GM12878 (cell line): ENCODE results near the gene SLC25A43. TPM values are rescaled to one million over a fixed set of nuclear protein-coding genes. Genes with fewer than 3 reads are reported as not detected.

Experiments
- IKZF1 ChIP-seq: fragments of 450-650 bp; conservative IDR thresholded peaks from 2 replicates; pipeline ENCODE4 v1.6.1; 2017; ENCODE audit warnings: antibody characterized with exemption, mild to moderate bottlenecking
- IKZF2 ChIP-seq, 2 experiments: fragments of 450-650 bp; IDR thresholded peaks; 2 replicates each; pipeline ENCODE4 v1.6.1; 2017; ENCODE audit warnings: mild to moderate bottlenecking in 2 of 2, moderate library complexity in 2 of 2
- MTA2 ChIP-seq: fragments of 450-650 bp; IDR thresholded peaks from 2 replicates; pipeline ENCODE4 v1.6.1; 2016; ENCODE audit warnings: low read depth, mild to moderate bottlenecking, moderate library complexity
- SPI1 ChIP-seq: IDR thresholded peaks from 2 replicates; pipeline ENCODE4 v1.6.1; 2011; ENCODE audit warnings: low read depth, mild to moderate bottlenecking, low read length, moderate library complexity, borderline replicate concordance; ENCODE audit not compliant: insufficient read depth
- YY1 ChIP-seq: IDR thresholded peaks from 2 replicates; pipeline ENCODE4 v1.6.1; 2011; ENCODE audit warnings: low read depth, mild to moderate bottlenecking, low read length
- ZNF622 ChIP-seq: fragments of 450-650 bp; IDR thresholded peaks from 2 replicates; pipeline ENCODE4 v1.6.1; 2017; ENCODE audit warnings: mild to moderate bottlenecking, inconsistent platforms
- polyA plus RNA-seq, 11 experiments: library from polyadenylated mRNA; depleted of rRNA in 4 of 11; unstranded in 6 of 11; stranded (reverse) in 5 of 11; fragments of >200 nt; fragmentation: Nextera tagmentation in 4 of 11; fragmentation: Illumina TruSeq in 1 of 11; extraction: Ambion mirVana in 4 of 11; extraction: Trizol in 1 of 11; gene quantifications; 1 replicate in 1 of 11; 2 replicates in 10 of 11; pipeline versions ENCODE4 v1.2.1 to v1.2.3, GENCODE V29; 2011 to 2016; ENCODE audit warnings: inconsistent platforms in 2 of 11, missing spikeins in 2 of 11, low read depth in 1 of 11
- total RNA-seq, 4 experiments: library from RNA; depleted of rRNA in 3 of 4; stranded (reverse); fragments of >200 nt in 3 of 4; fragmentation: Illumina TruSeq in 1 of 4; extraction: Trizol in 1 of 4; gene quantifications; 2 replicates each; pipeline versions ENCODE4 v1.2.1 to v1.2.3, GENCODE V29; 2013 to 2021
- TF ChIP-seq, protein P1 (sequence below): IDR thresholded peaks from 2 replicates; pipeline ENCODE4 v1.6.1; 2012; ENCODE audit warnings: improper control_type of control experiment, low read depth, low read length; ENCODE audit not compliant: insufficient replicate concordance
- TF ChIP-seq, protein P2 (sequence below): fragments of 450-650 bp; IDR thresholded peaks from 2 replicates; pipeline ENCODE4 v1.6.1; 2017; ENCODE audit warnings: mild to moderate bottlenecking, moderate library complexity
- TF ChIP-seq, protein P3 (sequence below): IDR thresholded peaks from 2 replicates; pipeline ENCODE4 v1.6.1; 2012; ENCODE audit warnings: low read length, inconsistent platforms
- TF ChIP-seq, protein P4 (sequence below): IDR thresholded peaks from 2 replicates; pipeline ENCODE4 v1.6.1; 2012; ENCODE audit warnings: mild to moderate bottlenecking, low read depth, low read length
- TF ChIP-seq, protein P5 (sequence below): fragments of 450-650 bp; formaldehyde crosslinking; IDR thresholded peaks from 2 replicates; pipeline ENCODE4 v1.4.0; 2022; ENCODE audit warnings: mild to moderate bottlenecking, moderate library complexity

The SLC25A43 gene
- total and polyA plus RNA-seq, 10 of the 15 experiments (the other 5 are each of a cell fraction or from before 2014, with no cell fraction given) = 2.5 to 13.5 (median 6.8) TPM

DNA sequence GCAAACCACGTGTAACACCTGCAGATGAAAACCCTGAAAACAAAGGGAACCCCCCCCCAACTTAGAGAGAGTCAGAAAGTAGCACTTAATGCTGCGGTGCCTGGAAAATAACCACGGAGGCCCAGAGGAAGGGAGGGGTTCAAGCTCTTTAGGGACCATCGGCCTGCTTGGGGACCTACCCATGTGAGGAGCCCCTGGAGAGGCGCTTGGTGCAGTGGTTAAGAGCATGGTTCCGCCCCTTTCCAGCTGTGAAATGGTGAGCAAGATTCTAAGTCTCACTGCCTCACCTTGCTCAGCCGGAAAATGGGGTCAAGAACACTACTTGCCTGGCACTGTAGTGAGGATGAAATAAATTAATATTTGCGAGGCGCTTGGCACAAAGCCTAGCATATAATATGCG is 82.9 kb downstream of the SLC25A43 start (continued):
- TF ChIP-seq, protein P1, sequence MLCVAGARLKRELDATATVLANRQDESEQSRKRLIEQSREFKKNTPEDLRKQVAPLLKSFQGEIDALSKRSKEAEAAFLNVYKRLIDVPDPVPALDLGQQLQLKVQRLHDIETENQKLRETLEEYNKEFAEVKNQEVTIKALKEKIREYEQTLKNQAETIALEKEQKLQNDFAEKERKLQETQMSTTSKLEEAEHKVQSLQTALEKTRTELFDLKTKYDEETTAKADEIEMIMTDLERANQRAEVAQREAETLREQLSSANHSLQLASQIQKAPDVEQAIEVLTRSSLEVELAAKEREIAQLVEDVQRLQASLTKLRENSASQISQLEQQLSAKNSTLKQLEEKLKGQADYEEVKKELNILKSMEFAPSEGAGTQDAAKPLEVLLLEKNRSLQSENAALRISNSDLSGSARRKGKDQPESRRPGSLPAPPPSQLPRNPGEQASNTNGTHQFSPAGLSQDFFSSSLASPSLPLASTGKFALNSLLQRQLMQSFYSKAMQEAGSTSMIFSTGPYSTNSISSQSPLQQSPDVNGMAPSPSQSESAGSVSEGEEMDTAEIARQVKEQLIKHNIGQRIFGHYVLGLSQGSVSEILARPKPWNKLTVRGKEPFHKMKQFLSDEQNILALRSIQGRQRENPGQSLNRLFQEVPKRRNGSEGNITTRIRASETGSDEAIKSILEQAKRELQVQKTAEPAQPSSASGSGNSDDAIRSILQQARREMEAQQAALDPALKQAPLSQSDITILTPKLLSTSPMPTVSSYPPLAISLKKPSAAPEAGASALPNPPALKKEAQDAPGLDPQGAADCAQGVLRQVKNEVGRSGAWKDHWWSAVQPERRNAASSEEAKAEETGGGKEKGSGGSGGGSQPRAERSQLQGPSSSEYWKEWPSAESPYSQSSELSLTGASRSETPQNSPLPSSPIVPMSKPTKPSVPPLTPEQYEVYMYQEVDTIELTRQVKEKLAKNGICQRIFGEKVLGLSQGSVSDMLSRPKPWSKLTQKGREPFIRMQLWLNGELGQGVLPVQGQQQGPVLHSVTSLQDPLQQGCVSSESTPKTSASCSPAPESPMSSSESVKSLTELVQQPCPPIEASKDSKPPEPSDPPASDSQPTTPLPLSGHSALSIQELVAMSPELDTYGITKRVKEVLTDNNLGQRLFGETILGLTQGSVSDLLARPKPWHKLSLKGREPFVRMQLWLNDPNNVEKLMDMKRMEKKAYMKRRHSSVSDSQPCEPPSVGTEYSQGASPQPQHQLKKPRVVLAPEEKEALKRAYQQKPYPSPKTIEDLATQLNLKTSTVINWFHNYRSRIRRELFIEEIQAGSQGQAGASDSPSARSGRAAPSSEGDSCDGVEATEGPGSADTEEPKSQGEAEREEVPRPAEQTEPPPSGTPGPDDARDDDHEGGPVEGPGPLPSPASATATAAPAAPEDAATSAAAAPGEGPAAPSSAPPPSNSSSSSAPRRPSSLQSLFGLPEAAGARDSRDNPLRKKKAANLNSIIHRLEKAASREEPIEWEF = no peak
- TF ChIP-seq SPI1 (no peak), ZNF622 (no peak), IKZF2 (IDR thresholded peaks at IDR 0.05) (no peak), MTA2 (no peak), YY1 (no peak), IKZF1 (no peak)
- TF ChIP-seq, protein P2, sequence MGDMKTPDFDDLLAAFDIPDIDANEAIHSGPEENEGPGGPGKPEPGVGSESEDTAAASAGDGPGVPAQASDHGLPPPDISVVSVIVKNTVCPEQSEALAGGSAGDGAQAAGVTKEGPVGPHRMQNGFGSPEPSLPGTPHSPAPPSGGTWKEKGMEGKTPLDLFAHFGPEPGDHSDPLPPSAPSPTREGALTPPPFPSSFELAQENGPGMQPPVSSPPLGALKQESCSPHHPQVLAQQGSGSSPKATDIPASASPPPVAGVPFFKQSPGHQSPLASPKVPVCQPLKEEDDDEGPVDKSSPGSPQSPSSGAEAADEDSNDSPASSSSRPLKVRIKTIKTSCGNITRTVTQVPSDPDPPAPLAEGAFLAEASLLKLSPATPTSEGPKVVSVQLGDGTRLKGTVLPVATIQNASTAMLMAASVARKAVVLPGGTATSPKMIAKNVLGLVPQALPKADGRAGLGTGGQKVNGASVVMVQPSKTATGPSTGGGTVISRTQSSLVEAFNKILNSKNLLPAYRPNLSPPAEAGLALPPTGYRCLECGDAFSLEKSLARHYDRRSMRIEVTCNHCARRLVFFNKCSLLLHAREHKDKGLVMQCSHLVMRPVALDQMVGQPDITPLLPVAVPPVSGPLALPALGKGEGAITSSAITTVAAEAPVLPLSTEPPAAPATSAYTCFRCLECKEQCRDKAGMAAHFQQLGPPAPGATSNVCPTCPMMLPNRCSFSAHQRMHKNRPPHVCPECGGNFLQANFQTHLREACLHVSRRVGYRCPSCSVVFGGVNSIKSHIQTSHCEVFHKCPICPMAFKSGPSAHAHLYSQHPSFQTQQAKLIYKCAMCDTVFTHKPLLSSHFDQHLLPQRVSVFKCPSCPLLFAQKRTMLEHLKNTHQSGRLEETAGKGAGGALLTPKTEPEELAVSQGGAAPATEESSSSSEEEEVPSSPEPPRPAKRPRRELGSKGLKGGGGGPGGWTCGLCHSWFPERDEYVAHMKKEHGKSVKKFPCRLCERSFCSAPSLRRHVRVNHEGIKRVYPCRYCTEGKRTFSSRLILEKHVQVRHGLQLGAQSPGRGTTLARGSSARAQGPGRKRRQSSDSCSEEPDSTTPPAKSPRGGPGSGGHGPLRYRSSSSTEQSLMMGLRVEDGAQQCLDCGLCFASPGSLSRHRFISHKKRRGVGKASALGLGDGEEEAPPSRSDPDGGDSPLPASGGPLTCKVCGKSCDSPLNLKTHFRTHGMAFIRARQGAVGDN = no peak
- TF ChIP-seq, protein P3, sequence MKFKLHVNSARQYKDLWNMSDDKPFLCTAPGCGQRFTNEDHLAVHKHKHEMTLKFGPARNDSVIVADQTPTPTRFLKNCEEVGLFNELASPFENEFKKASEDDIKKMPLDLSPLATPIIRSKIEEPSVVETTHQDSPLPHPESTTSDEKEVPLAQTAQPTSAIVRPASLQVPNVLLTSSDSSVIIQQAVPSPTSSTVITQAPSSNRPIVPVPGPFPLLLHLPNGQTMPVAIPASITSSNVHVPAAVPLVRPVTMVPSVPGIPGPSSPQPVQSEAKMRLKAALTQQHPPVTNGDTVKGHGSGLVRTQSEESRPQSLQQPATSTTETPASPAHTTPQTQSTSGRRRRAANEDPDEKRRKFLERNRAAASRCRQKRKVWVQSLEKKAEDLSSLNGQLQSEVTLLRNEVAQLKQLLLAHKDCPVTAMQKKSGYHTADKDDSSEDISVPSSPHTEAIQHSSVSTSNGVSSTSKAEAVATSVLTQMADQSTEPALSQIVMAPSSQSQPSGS = no peak
- TF ChIP-seq, protein P4, sequence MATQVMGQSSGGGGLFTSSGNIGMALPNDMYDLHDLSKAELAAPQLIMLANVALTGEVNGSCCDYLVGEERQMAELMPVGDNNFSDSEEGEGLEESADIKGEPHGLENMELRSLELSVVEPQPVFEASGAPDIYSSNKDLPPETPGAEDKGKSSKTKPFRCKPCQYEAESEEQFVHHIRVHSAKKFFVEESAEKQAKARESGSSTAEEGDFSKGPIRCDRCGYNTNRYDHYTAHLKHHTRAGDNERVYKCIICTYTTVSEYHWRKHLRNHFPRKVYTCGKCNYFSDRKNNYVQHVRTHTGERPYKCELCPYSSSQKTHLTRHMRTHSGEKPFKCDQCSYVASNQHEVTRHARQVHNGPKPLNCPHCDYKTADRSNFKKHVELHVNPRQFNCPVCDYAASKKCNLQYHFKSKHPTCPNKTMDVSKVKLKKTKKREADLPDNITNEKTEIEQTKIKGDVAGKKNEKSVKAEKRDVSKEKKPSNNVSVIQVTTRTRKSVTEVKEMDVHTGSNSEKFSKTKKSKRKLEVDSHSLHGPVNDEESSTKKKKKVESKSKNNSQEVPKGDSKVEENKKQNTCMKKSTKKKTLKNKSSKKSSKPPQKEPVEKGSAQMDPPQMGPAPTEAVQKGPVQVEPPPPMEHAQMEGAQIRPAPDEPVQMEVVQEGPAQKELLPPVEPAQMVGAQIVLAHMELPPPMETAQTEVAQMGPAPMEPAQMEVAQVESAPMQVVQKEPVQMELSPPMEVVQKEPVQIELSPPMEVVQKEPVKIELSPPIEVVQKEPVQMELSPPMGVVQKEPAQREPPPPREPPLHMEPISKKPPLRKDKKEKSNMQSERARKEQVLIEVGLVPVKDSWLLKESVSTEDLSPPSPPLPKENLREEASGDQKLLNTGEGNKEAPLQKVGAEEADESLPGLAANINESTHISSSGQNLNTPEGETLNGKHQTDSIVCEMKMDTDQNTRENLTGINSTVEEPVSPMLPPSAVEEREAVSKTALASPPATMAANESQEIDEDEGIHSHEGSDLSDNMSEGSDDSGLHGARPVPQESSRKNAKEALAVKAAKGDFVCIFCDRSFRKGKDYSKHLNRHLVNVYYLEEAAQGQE = no peak
- TF ChIP-seq, protein P5, sequence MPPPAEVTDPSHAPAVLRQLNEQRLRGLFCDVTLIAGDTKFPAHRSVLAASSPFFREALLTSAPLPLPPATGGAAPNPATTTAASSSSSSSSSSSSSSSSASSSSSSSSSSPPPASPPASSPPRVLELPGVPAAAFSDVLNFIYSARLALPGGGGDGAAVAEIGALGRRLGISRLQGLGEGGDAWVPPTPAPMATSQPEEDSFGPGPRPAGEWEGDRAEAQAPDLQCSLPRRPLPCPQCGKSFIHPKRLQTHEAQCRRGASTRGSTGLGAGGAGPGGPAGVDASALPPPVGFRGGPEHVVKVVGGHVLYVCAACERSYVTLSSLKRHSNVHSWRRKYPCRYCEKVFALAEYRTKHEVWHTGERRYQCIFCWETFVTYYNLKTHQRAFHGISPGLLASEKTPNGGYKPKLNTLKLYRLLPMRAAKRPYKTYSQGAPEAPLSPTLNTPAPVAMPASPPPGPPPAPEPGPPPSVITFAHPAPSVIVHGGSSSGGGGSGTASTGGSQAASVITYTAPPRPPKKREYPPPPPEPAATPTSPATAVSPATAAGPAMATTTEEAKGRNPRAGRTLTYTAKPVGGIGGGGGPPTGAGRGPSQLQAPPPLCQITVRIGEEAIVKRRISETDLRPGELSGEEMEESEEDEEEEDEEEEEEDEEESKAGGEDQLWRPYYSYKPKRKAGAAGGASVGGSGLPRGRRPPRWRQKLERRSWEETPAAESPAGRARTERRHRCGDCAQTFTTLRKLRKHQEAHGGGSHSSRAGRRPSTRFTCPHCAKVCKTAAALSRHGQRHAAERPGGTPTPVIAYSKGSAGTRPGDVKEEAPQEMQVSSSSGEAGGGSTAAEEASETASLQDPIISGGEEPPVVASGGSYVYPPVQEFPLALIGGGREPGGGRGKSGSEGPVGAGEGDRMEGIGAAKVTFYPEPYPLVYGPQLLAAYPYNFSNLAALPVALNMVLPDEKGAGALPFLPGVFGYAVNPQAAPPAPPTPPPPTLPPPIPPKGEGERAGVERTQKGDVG (CRISPR knock-in tag) = no peak
